Caco-2 (cell line): ENCODE results near the gene LYRM1. TPM values are rescaled to one million over a fixed set of nuclear protein-coding genes. Genes with fewer than 3 reads are reported as not detected.

ENCODE experiments used
- BruUV-seq: library from RNA; stranded (reverse); fragments of 400-500 nt; replicated peaks from 2 replicates; lab custom pipeline; 2021; lab: Mats Ljungman, UMichigan
- CTCF ChIA-PET: fragments of 300-600 bp; sonication (Branson Sonifier 250); formaldehyde crosslinking; loops from one replicate; lab custom pipeline; 2022; ENCODE audit warnings: antibody characterized with exemption; lab: Charles Lee
- POLR2A ChIA-PET: fragments of 300-600 bp; sonication (Branson Sonifier 250); formaldehyde crosslinking; loops from one replicate; lab custom pipeline; 2022; ENCODE audit warnings: antibody characterized with exemption; lab: Charles Lee
- DNase-seq, 2 experiments: peaks; one replicate each; pipeline versions ENCODE4 v3.0.0 to v3.0.0-alpha.2; 2020 to 2022
- H3K27me3 ChIP-seq: replicated peaks from 2 replicates; pipeline ENCODE4 v1.6.0; 2011; ENCODE audit warnings: low read length; ENCODE audit not compliant: control insufficient read depth, insufficient read depth
- H3K36me3 ChIP-seq: 2 replicates; pipeline ENCODE4 v1.5.1; 2011; ENCODE audit warnings: low read length; ENCODE audit not compliant: control insufficient read depth, insufficient read depth
- H3K4me1 ChIP-seq: fragments of 250-450 bp; sonication (Bioruptor Pico); 2 replicates; pipeline ENCODE4 v1.5.1; 2020; ENCODE audit warnings: mild to moderate bottlenecking
- H3K4me3 ChIP-seq: 2 replicates; pipeline ENCODE4 v1.5.1; 2011; ENCODE audit warnings: low read depth, mild to moderate bottlenecking, control low read depth, low read length
- H3K9me3 ChIP-seq: fragments of 250-450 bp; sonication (Bioruptor Pico); 2 replicates; pipeline ENCODE4 v1.5.1; 2020; ENCODE audit warnings: mild to moderate bottlenecking, moderate library complexity
- H3K27ac Mint-ChIP-seq: one replicate; pipeline ENCODE4 v1.8.0; 2022; ENCODE audit warnings: mixed read lengths; ENCODE audit not compliant: unreplicated experiment
- H3K27me3 Mint-ChIP-seq: one replicate; pipeline ENCODE4 v1.8.0; 2022; ENCODE audit warnings: mixed read lengths; ENCODE audit not compliant: insufficient read depth, unreplicated experiment
- H3K36me3 Mint-ChIP-seq: one replicate; pipeline ENCODE4 v1.8.0; 2022; ENCODE audit warnings: mild to moderate bottlenecking, mixed read lengths; ENCODE audit not compliant: insufficient read depth, unreplicated experiment
- H3K4me1 Mint-ChIP-seq: one replicate; pipeline ENCODE4 v1.8.0; 2022; ENCODE audit warnings: low read depth, mixed read lengths; ENCODE audit not compliant: unreplicated experiment
- H3K4me3 Mint-ChIP-seq: one replicate; pipeline ENCODE4 v1.8.0; 2022; ENCODE audit warnings: mild to moderate bottlenecking, moderate library complexity, mixed read lengths; ENCODE audit not compliant: unreplicated experiment
- H3K9me3 Mint-ChIP-seq: one replicate; pipeline ENCODE4 v1.8.0; 2022; ENCODE audit warnings: mixed read lengths; ENCODE audit not compliant: unreplicated experiment
- intact Hi-C: fragments of 100-400 bp; cut with micrococcal nuclease; formaldehyde crosslinking; loops from one replicate; pipeline ENCODE4 v1.10.0; 2022; ENCODE audit not compliant: unreplicated experiment
- total RNA-seq: library from RNA; stranded (reverse); gene quantifications from 2 replicates; pipeline ENCODE4 v1.2.3, GENCODE V29; 2022
- TF ChIP-seq, protein P1 (sequence below), 2 experiments: fragments of 200-600 bp in 1 of 2; IDR thresholded peaks; 1 replicate in 1 of 2; 2 replicates in 1 of 2; pipeline versions ENCODE4 v1.5.1 to v1.8.0; 2011 to 2022; ENCODE audit warnings: antibody characterized with exemption in 1 of 2, control low read depth in 1 of 2, inconsistent platforms in 1 of 2, low read depth in 1 of 2, low read length in 1 of 2, mild to moderate bottlenecking in 1 of 2, moderate library complexity in 1 of 2; ENCODE audit not compliant: insufficient read depth in 1 of 2, severe bottlenecking in 1 of 2, unreplicated experiment in 1 of 2

The LYRM1 gene
- total RNA-seq, 1 experiment from 2014 or later = 46.1 TPM

DNA sequence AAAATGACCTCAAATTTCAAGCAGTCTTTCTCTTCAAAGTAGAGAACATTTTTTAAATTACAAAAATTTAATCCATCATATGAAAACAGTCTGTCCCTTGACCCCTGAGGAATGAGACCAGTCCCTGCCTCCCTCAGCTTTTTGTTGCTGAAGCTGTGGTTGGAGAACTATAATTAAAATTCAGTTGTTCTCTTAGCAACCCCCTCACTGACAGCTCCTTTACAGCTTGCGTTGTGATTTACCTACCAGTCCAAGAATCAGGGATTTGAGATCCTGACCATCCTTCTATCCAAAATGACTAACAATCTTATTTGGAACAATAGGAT, 29.8 kb downstream of the LYRM1 start:
- H3K36me3 ChIP-seq = no peaks in the 10 kb centered on the region
- H3K36me3 Mint-ChIP-seq = peaks cover 12% of the 10 kb centered on the region
- ChIA-PET POLR2A (interaction anchor here (0.6 to 0.7 kb wide), 2 partner anchors 22 to 166 kb away, joined by 3 to 5 read pairs; no protein-coding TSS in a partner anchor), CTCF (no interaction called here)
- H3K9me3 ChIP-seq = no peaks in the 10 kb centered on the region
- no peak overlapping the region for H3K27ac Mint-ChIP-seq
- peaks cover 30% of the 10 kb centered on the region for H3K4me1 Mint-ChIP-seq
- H3K4me3 Mint-ChIP-seq = no peak overlapping the region
- H3K4me1 ChIP-seq = peaks cover 26% of the 10 kb centered on the region
- TF ChIP-seq, protein P1, sequence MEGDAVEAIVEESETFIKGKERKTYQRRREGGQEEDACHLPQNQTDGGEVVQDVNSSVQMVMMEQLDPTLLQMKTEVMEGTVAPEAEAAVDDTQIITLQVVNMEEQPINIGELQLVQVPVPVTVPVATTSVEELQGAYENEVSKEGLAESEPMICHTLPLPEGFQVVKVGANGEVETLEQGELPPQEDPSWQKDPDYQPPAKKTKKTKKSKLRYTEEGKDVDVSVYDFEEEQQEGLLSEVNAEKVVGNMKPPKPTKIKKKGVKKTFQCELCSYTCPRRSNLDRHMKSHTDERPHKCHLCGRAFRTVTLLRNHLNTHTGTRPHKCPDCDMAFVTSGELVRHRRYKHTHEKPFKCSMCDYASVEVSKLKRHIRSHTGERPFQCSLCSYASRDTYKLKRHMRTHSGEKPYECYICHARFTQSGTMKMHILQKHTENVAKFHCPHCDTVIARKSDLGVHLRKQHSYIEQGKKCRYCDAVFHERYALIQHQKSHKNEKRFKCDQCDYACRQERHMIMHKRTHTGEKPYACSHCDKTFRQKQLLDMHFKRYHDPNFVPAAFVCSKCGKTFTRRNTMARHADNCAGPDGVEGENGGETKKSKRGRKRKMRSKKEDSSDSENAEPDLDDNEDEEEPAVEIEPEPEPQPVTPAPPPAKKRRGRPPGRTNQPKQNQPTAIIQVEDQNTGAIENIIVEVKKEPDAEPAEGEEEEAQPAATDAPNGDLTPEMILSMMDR (IDR thresholded peaks at IDR 0.05; ENCODE audit: insufficient read depth in 1 of 2, low read depth in 1 of 2, low read length in 1 of 2, severe bottlenecking in 1 of 2, unreplicated experiment in 1 of 2) = no peak
- no peaks in the 10 kb centered on the region for H3K9me3 Mint-ChIP-seq
- intact Hi-C loops = no loop called here
- no TSS peak for BruUV-seq
- DNase-seq = no peak
- H3K4me3 ChIP-seq = no peak overlapping the region
- no peaks in the 10 kb centered on the region for H3K27me3 Mint-ChIP-seq
- H3K27me3 ChIP-seq = no peaks in the 10 kb centered on the region

DNA sequence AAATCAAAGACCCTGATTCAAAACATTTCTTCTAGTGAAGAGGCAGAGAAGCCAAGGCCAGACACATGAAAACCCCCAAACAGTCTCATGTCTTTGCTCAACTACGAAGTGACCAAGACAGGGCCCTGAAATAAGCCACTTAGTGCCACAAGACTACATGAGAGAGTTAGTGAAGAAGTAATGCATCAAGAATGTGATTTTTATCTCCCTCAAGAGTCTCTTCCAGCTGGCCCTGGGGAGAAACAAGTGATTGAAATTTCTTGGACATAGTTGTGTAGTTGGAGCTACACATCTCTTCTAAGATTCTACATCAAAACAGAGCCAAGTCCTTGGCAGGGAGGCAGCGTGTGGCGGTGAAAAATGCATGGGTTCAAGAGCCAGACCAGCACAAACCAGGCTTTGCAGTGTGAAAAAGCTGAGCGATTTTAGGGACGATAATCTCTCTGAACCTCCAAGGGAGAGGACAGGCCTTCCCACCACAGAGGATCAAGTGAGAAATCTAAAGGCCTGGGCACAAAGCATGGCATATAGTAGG, 30.6 kb downstream of the LYRM1 start:
- no TSS peak for BruUV-seq
- no peak for DNase-seq
- H3K4me3 Mint-ChIP-seq = no peak overlapping the region
- H3K4me3 ChIP-seq = no peak overlapping the region
- H3K27me3 ChIP-seq = no peaks in the 10 kb centered on the region
- intact Hi-C loops = no loop called here
- ChIA-PET CTCF (no interaction called here), POLR2A (no interaction called here)
- TF ChIP-seq, protein P1 (IDR thresholded peaks at IDR 0.05; ENCODE audit: insufficient read depth in 1 of 2, low read depth in 1 of 2, low read length in 1 of 2, severe bottlenecking in 1 of 2, unreplicated experiment in 1 of 2) = no peak
- H3K9me3 ChIP-seq = no peaks in the 10 kb centered on the region
- H3K4me1 Mint-ChIP-seq = peaks cover 22% of the 10 kb centered on the region
- peaks cover 18% of the 10 kb centered on the region for H3K4me1 ChIP-seq
- H3K27me3 Mint-ChIP-seq = no peaks in the 10 kb centered on the region
- no peaks in the 10 kb centered on the region for H3K9me3 Mint-ChIP-seq
- H3K36me3 ChIP-seq = no peaks in the 10 kb centered on the region
- peaks cover 5% of the 10 kb centered on the region for H3K36me3 Mint-ChIP-seq
- H3K27ac Mint-ChIP-seq = no peak overlapping the region

DNA sequence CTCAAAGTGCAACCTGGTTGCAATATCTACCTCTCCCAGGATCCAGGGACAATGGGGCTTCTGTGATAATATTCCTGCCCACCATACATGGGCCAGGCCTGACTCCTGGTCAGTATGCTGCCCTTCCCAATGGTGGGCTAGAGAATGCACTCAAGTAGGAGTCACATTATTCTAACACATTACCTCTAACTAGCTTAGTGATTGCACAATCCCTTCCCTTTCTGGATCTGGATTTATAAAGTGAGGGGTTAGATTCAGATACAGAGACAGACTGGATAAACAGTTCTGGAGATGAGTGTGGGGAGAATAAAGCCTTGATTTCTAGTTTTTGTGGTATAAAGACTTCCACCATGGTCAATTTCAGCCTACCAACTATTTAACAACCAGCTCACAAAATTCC, 33.0 kb downstream of the LYRM1 start:
- H3K4me1 Mint-ChIP-seq = peaks cover 12% of the 10 kb centered on the region
- BruUV-seq = no TSS peak
- intact Hi-C loops = no loop called here
- H3K4me3 Mint-ChIP-seq = no peak overlapping the region
- H3K36me3 Mint-ChIP-seq = no peaks in the 10 kb centered on the region
- TF ChIP-seq, protein P1 (IDR thresholded peaks at IDR 0.05; ENCODE audit: insufficient read depth in 1 of 2, low read depth in 1 of 2, low read length in 1 of 2, severe bottlenecking in 1 of 2, unreplicated experiment in 1 of 2) = no peak
- no peaks in the 10 kb centered on the region for H3K9me3 Mint-ChIP-seq
- CTCF ChIA-PET = interaction anchor here (0.6 kb wide), 1 partner anchor 33 kb away, joined by 6 read pairs; the partner anchor contains the start of genes DCUN1D3 and LYRM1
- H3K27ac Mint-ChIP-seq = no peak overlapping the region
- H3K4me3 ChIP-seq = no peak overlapping the region
- H3K27me3 Mint-ChIP-seq = no peaks in the 10 kb centered on the region
- POLR2A ChIA-PET = no interaction called here
- DNase-seq = no peak
- no peaks in the 10 kb centered on the region for H3K27me3 ChIP-seq
- no peaks in the 10 kb centered on the region for H3K36me3 ChIP-seq
- peaks cover 40% of the 10 kb centered on the region for H3K4me1 ChIP-seq
- no peaks in the 10 kb centered on the region for H3K9me3 ChIP-seq
